NCI-H2029 (cell line): ENCODE measurements around the gene EPC2.

Experiments
- DNase-seq: peaks from one replicate; lab custom pipeline; 2025; lab: John Stamatoyannopoulos, UW

Gene EPC2

GRCh38 chr2:148810081-148810480 lies 165.5 kb downstream of the EPC2 start:
- no peak for DNase-seq

- DNase-seq: no peak
These were observed 167.8 kb downstream of the EPC2 start for GRCh38 chr2:148812306-148812705.

- DNase-seq: no peak
These were observed 169.1 kb downstream of the EPC2 start for GRCh38 chr2:148813603-148814065.

GRCh38 chr2:148814143-148814859 lies 169.8 kb downstream of the EPC2 start:
- no peak for DNase-seq

- no peak for DNase-seq
These were observed 170.4 kb downstream of the EPC2 start for GRCh38 chr2:148814860-148815419.

- no peak for DNase-seq
These were observed 171.6 kb downstream of the EPC2 start for GRCh38 chr2:148816176-148816575.

- DNase-seq: no peak
These were observed 172.7 kb downstream of the EPC2 start for GRCh38 chr2:148817210-148817708.

GRCh38 chr2:148819019-148819585 lies 174.6 kb downstream of the EPC2 start:
- no peak for DNase-seq

GRCh38 chr2:148824190-148824589 lies 179.6 kb downstream of the EPC2 start:
- DNase-seq: no peak

GRCh38 chr2:148826791-148827190 lies 182.2 kb downstream of the EPC2 start:
- no peak for DNase-seq

GRCh38 chr2:148828941-148829340 lies 184.4 kb downstream of the EPC2 start:
- DNase-seq: no peak

- no peak for DNase-seq
These were observed 185.1 kb downstream of the EPC2 start for GRCh38 chr2:148829618-148830017.

- DNase-seq: no peak
These were observed 188.1 kb downstream of the EPC2 start for GRCh38 chr2:148832637-148833036.
